ENCODE measurements around the gene CABLES1.

Gene CABLES1

GRCh38 chr18:23171581-23172156 lies 36.4 kb downstream of the CABLES1 start:
- no peak for DNase-seq (ENCODE audit: low read depth)

GRCh38 chr18:23172591-23173380 lies 37.5 kb downstream of the CABLES1 start:
- DNase-seq (ENCODE audit: low read depth) = no peak

GRCh38 chr18:23173912-23174311 lies 38.6 kb downstream of the CABLES1 start:
- DNase-seq (ENCODE audit: low read depth) = no peak

- DNase-seq (ENCODE audit: low read depth) = no peak
Observed at GRCh38 chr18:23176701-23177432, 41.6 kb downstream of the CABLES1 start.

- no peak for DNase-seq (ENCODE audit: low read depth)
Observed at GRCh38 chr18:23177433-23178072, 42.3 kb downstream of the CABLES1 start.

GRCh38 chr18:23178201-23178600 lies 42.9 kb downstream of the CABLES1 start:
- no peak for DNase-seq (ENCODE audit: low read depth)

GRCh38 chr18:23178661-23179081 lies 43.4 kb downstream of the CABLES1 start:
- no peak for DNase-seq (ENCODE audit: low read depth)

GRCh38 chr18:23179416-23179815 lies 44.1 kb downstream of the CABLES1 start:
- no peak for DNase-seq (ENCODE audit: low read depth)

- no peak for DNase-seq (ENCODE audit: low read depth)
Observed at GRCh38 chr18:23181547-23181946, 46.3 kb downstream of the CABLES1 start.

GRCh38 chr18:23182606-23183005 lies 47.3 kb downstream of the CABLES1 start:
- DNase-seq (ENCODE audit: low read depth) = no peak

- no peak for DNase-seq (ENCODE audit: low read depth)
Observed at GRCh38 chr18:23183411-23184150, 48.3 kb downstream of the CABLES1 start.

GRCh38 chr18:23186781-23187180 lies 51.5 kb downstream of the CABLES1 start:
- no peak for DNase-seq (ENCODE audit: low read depth)

GRCh38 chr18:23188068-23188760 lies 52.9 kb downstream of the CABLES1 start:
- DNase-seq (ENCODE audit: low read depth) = no peak

- DNase-seq (ENCODE audit: low read depth) = no peak
Observed at GRCh38 chr18:23189099-23189498, 53.8 kb downstream of the CABLES1 start.

- no peak for DNase-seq (ENCODE audit: low read depth)
Observed at GRCh38 chr18:23189768-23190661, 54.7 kb downstream of the CABLES1 start.

GRCh38 chr18:23191232-23191631 lies 55.9 kb downstream of the CABLES1 start:
- no peak for DNase-seq (ENCODE audit: low read depth)

- DNase-seq (ENCODE audit: low read depth) = no peak
Observed at GRCh38 chr18:23193742-23194141, 58.5 kb downstream of the CABLES1 start.

GRCh38 chr18:23194155-23194996 lies 59.1 kb downstream of the CABLES1 start:
- DNase-seq (ENCODE audit: low read depth) = no peak
